Smooth muscle cell of the brain vasculature (primary cell): ENCODE results near the gene ATG7.
"Not testable (repeated sequence)": the region's sequence is repeated elsewhere in the genome, so short reads cannot be mapped to it uniquely, and the experiment has no call there.

Experiments
- DNase-seq: peaks from one replicate; pipeline ENCODE4 v3.0.0-alpha.2; 2012; ENCODE audit warnings: low read depth, low spot score

The ATG7 gene

DNA sequence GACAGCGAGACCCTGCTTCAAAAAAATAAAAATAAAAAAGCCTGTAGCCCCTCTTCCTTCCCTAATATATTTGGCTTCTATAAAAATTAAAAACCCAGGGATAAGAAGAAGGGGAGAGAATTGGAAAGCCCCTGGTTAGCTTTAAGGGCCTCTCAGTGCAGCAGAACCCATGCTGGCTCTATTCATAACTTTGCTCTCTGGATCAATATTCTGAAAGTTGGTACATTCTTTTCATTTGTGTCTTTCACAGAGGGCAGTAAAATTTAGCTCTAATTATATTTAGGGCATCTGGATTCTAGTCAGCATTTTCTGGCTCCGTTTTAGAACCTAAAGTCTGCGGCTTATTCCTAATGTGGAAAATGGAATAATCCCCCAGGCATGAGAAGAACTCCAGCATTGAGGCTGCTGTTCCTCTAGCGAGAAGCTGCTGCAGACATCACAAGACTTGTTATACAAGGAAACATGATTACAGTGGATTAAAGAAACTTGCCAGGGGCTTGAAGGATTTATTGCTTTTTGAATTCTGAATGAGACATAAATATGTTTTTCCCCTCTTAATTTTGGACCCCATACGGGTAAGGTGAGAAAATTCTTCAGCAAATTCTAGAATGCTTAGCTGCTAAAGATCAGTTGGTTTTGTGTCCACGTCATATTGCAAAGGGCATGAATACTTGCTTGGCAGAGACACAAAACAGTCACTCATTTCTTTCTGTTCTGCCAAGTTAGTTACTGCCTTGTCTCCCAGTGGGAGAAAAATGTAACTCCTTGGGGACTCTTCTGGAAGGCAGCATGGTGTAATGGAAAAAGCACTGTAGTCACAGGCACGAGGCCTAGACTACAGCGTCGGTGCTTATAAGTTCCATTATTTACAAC is 193.8 kb downstream of the ATG7 start:
- no peak for DNase-seq

DNA sequence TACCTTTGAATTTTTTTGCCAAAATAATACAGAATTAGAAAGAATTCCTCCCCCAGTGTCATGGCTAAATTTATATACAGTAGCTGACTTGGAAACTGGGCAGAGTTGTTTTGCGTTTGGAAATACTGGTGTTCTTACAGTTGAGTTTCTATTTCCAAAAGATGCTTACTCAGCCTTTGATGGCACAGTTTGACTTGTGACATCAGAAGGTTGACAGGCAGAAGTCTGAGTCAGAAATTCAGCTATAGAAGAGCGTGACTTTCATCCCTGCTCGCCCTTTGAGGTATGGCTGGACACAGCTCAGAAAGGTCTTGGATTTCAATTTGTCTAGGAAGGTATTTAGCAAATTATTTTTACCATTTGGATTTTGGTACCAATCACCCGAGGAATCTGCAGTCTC is 195.7 kb downstream of the ATG7 start:
- no peak for DNase-seq

DNA sequence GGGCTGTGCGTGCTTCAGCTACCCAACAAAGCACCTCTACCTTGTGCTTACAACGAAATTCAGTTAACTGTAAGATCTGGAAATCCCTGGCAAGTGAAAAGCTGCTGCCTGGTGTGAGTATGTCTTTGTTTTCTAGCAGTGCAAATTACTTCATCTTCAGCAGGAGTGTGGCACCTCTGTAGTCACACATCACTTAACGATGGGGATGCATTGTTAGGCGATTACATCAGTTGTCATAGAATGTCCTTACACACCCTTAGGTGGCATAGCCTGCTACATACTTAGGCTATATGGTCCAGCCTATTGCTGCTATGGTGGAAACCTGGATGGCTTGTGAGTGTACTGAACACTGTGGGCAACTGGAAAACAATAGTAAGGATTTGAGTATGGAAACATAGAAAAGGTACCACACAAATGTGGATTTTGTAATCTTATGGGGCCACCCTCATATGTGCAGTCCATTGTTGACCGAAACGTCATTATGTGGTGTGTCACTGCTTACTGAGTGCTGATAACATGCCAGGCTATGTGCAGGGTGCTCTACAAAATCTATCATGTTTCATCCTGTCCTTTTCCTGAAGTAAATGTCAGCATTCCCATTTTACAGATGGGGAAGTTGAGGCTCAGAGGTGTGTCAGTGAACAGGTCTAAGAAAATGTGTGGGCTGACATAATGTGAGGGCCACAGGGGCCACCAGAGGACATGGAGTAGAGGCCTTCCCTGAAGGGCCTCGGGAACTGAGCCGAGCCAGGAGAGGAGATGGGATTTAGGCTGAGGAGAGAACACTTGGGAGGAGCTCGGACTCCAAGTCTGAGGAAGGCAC is 198.0 kb downstream of the ATG7 start:
- no peak for DNase-seq

GRCh38 chr3:11475324-11475723 is 203.1 kb downstream of the ATG7 start:
- DNase-seq, result no peak

- DNase-seq, result no peak
Observed at GRCh38 chr3:11476735-11477144, 204.5 kb downstream of the ATG7 start.

DNA sequence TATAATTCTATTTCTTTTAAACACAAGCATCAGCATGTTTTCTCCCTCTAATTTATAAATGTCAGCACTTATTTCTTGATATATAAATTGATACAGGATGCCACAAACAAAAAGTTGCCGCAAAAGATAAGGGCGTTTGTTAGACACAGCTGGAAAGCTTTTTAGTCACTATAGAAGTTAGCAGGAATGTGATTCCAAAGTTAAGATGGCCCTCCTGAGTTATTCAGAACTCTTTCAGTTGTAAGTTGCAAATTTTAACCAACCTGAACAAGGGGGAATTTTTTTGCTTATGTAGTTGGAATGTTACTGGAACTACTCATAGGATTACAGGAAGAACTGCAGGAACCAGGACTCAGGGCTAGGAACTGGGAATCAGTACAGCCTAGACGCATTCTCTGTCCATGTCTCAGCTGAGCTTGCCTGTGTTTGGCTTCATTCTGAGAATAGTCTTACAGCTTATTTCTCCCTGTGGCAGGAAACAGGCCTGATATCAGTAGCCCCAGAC is 205.3 kb downstream of the ATG7 start:
- DNase-seq, result no peak

GRCh38 chr3:11478167-11478566 is 206.0 kb downstream of the ATG7 start:
- DNase-seq, result no peak

- DNase-seq, result no peak
Observed at GRCh38 chr3:11479221-11479620, 207.0 kb downstream of the ATG7 start.

GRCh38 chr3:11480663-11481298 is 208.6 kb downstream of the ATG7 start:
- DNase-seq, result no peak

DNA sequence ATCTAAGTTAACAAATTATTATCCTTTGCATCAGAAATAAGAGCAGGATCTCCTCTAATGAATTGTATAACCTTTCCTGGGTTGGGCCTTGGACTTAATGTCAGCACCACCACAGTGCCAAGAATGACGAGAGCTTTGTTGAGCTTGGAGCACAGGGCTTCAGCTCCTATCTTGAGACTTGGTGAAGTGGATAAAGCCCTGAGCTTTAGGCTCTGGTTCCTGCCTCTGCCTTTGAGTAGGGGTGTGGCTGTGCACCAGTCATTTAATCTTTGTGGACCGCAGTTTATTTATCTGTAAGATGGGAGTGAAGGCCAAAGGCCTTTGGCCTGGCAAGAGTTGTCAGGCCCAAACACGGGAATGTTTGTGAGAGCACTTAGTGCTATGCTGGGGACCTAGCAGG is 209.4 kb downstream of the ATG7 start:
- no peak for DNase-seq

DNA sequence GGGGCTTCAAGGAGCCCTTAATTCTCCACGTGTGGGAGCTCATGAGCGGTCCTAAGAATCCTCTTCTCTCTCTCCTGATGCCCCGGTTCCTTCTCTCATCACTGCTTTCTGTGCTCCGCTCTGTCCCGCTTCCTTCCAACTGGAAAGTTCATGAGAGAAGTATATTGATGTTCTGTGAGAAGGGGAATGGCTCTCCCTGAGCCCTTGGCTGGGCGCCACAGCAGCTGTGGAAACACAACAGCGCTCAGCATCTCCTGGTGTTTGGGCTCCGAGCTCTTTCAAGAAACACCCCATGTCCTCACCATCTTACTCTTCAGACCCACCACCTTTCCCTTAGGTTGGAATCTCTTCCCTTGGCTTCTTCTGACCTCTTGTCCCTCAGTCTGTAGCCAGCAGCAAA is 209.8 kb downstream of the ATG7 start:
- peak; percentile 91 for DNase-seq

GRCh38 chr3:11488356-11488755 is 216.2 kb downstream of the ATG7 start:
- not testable (repeated sequence) for DNase-seq

GRCh38 chr3:11494131-11494916 is 222.1 kb downstream of the ATG7 start:
- DNase-seq, result no peak

DNA sequence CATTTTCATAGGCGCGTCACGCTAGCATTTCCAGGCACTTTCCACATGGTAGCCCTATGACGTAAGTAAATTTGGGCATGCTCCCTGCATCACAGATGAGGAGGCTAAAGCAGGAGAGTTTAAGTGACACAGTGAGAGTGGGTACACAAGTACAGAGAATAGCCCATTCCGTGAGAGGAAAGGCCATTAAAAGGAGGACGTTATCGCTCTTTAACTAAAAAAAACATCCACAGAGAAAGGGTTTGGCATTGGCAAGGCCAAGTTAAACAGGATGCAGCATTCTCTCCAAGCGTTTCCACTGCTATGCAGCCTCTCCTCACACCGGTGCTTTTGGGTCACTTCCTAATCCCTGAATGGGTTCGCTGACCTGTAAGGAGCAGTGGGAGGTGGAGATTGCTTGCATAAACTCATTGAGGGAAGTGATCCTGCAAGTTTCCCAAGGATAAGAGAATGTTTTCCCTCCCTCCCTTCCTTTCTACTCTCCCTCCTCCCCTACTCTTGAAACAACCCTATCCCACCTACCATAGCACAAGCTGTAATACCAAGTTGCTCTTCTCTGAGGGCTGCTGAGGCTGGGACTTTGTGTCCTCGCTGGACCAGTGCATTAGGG is 223.9 kb downstream of the ATG7 start:
- DNase-seq, result no peak

GRCh38 chr3:11498177-11498576 is 226.0 kb downstream of the ATG7 start:
- no peak for DNase-seq

- DNase-seq, result no peak
Observed at GRCh38 chr3:11498646-11499045, 226.4 kb downstream of the ATG7 start.

- no peak for DNase-seq
Observed at GRCh38 chr3:11499144-11499543, 226.9 kb downstream of the ATG7 start.

DNA sequence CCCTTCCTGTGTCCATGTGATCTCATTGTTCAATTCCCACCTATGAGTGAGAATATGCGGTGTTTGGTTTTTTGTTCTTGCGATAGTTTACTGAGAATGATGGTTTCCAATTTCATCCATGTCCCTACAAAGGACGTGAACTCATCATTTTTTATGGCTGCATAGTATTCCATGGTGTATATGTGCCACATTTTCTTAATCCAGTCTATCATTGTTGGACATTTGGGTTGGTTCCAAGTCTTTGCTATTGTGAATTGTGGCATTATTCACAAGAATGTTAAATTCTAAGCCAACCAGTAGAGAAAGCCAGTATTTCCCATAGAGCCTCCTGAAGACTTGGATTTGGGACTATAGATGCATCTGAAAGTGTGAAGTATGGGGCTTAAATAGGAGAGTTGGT is 230.2 kb downstream of the ATG7 start:
- not testable (repeated sequence) for DNase-seq

- no peak for DNase-seq
Observed at GRCh38 chr3:11507719-11508118, 235.5 kb downstream of the ATG7 start.

- DNase-seq, result no peak
Observed at GRCh38 chr3:11508346-11509172, 236.4 kb downstream of the ATG7 start.
